AG08396 (cell line): ENCODE measurements around the gene RBMY1D.
"Not testable (repeated sequence)": the region's sequence is repeated elsewhere in the genome, so short reads cannot be mapped to it uniquely, and the experiment has no call there.

Experiments used
- DNase-seq: peaks from one replicate; pipeline ENCODE4 v3.0.0; 2012; ENCODE audit warnings: low spot score, mixed read lengths

RBMY1D gene

DNA sequence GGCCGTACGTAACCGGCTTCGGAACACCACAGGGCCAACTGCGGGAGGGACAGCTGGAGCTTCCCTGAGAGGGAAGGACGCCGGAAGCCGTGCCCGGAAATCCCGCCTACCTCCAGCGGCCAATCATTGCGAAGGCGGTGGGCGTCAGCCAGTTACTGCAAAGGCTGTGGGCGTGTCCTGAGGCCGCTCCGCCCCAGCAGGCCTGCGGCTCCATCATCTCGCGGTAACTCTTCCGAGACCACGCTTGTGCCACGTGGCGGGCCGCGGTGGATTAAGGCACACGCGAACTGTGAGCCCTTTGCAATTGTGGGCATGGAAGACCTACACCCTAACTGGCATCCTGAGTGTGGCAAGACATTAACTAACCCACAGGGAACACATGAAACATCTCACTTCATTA, at the start of gene RBMY1D:
Gene RBMY1D, minus strand, starts transcription at position 101 of the 400 bp plus-strand sequence. CDS start 2,013 bp downstream, outside the sequence.
- not testable (repeated sequence) for DNase-seq

GRCh38 chrY:21917932-21918331, 23.6 kb upstream of the RBMY1D start, which contains the start of gene RBMY1E:
Gene RBMY1E (minus strand): TSS chrY:21918032. CDS start chrY:21916054, 1,978 bp downstream.
- DNase-seq = not testable (repeated sequence)

DNA sequence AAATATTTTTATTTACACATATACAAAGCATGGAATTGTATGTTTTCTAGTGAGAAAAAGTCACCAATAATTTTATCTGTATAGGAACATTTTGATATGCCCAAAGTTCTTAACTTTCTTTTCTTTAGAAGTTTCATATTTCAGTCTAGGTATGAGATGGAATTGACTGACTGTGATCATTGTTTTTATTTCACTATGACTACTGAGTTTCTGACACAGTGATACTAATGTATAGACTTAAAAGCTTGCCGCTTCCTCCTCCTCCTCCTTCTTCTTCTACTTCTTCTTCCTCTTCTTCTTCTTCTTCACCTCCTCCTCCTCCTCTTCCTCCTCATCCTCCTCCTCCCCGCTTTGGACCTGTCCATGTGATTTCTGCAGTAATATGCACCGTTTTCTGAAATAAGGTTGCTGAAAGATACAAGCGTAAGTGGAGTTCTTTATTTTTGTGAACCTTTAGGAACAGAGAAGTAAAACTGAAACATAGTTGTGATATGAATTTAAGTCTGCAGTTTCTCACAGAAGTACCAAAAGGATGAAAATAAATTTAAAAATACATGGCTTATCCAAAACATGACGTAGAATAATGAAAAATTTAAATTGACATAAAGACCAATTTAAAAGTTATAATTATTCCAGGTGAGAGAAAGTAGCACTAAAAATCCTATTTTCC, 24.8 kb downstream of the RBMY1D start:
- DNase-seq = not testable (repeated sequence)

DNA sequence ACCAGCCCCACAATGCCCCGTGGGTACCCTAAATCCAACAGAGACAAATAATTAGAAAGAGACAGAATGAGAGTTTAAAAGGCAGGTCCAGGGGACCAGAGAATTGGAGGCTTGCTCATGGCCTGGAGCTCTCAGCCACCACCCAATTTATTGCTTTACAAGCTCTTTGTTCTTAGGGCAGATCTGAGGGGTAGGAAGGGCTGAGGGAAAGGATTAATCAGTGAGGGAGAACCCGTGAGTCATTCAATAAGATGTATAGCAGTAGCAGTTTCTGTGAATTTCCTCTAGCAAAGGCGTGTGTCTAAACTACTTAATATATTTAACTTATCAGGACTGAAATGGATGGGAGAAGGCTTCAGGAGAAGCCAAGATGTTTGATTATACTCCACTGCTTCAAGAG, 48.8 kb downstream of the RBMY1D start:
- no peak for DNase-seq

DNA sequence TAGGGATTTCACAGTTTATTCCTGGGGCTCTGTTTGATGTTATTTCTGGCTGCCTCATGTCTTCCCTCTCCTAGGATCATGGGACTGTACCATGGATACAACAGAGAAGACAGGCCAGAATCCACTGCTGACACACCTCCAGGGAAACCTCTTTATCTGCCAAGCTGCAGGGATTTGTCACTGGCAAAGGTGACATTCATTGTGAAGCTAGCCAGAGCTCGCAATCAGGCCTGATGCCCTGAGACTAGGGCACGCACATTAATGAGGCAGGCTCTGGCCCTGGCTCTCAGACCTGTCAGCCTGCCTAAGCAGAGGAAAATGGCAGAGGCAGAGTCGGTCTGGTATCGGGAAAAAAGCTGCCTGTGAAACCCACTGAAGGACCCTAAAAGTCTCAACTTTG, 52.2 kb downstream of the RBMY1D start:
- no peak for DNase-seq

DNA sequence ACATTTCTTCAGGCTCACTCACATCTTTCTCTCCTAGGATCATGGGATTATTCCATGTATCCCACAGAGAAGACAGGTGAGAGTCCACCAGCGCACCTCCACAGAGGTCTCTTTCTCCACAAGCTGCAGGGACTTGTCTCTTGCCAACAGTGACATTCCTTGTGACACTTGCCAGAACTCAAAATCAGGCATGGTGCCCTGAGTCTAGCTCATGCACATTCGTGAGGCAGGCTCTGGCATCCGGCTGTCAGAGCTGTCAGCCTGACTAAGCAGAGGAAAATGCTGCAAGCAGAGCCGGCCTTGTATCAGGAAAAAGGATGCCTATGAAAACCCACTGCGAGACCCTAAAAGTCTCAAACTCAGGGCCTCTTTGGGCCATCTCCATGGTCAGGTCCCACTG, 54.8 kb downstream of the RBMY1D start:
- DNase-seq = no peak

DNA sequence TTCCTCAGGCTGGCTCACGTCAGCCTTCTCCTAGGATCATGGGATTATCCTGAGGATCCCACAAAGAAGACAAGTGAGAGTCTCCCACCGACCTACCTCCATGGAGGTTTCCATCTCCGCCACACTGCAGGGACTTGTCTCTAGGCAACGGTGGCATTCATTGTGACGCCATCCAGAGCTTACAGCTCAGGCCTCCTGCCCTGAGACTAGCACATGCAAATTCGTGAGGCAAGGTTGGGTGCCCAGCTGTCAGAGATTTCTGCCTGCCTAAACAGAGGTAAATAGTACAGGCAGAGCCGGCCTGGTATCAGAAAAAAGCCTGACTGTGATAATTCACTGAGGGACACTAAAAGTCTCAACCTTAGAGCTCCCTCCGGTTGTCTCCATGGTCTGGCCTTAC, 58.0 kb downstream of the RBMY1D start:
- DNase-seq = no peak

- DNase-seq = no peak
Observed at GRCh38 chrY:21835052-21835451, 59.3 kb downstream of the RBMY1D start.
